ENCODE measurements around the gene RTN4RL1.

- no peak for TF ChIP-seq CTCF (conservative IDR thresholded peaks at IDR 0.05; ENCODE audit: low read length)
- no peak for TF ChIP-seq EZH2phosphoT487 (IDR thresholded peaks at IDR 0.05; ENCODE audit: borderline replicate concordance)
These were observed 77.8 kb downstream of the RTN4RL1 start for GRCh38 chr17:1947229-1947742.

Data from Loucy (cell line).